Measurements from ENCODE around the gene TMSB4X. TPM values are rescaled to one million over a fixed set of nuclear protein-coding genes. Genes with fewer than 3 reads are reported as not detected.

The TMSB4X gene
- polyA plus RNA-seq, 4 donors = 2,919 to 3,338 (median 2,970) TPM

DNA sequence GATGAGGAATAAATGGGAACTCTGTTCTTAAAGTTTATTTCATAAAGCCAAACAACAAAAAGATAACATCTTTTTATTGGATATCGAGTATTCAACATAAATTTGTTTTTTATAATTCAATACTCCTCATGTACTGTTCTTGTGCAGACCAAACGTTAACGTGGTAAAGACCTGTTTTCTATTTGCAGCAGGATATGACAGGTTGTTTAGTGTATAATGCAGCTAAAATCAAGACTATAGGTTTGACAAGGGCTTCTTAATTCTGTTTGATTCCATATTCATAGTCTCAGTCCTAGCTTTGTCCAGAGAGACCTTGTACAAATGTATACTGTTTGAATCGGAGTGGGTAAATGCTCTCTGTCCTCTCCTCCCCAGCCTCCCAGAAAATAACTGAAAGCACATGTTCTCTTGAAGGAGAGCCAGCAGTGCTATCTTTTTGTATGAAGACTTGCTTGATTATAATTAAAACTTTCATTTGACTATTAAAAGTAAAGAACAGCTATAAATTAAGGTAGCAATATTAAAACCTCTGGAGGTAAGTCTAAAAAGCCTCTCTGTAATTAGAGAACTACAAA lies 17.7 kb downstream of the TMSB4X start:
- DNase-seq (ENCODE audit: low read depth in 4 of 4, low spot score in 3 of 4) = no peak

DNA sequence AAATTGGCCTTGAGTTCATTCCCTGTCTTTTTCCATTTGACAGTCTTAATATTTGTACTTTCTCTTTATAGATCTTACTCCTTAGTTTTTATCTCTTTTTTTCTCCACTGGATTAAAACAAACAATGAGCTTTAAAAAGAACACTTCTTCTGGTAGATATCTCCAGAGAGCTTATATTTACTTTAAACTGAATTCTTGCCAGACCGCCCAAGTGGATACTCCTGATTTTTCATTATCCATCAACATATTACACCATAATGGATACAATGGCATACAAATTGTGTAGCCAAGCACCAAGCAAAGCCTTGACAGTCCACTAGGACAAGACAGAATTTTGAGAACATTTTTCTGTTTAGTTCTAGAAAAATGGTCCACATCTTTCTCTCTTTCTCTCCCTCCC lies 18.9 kb downstream of the TMSB4X start:
- no peak for DNase-seq (ENCODE audit: low read depth in 4 of 4, low spot score in 3 of 4)

DNA sequence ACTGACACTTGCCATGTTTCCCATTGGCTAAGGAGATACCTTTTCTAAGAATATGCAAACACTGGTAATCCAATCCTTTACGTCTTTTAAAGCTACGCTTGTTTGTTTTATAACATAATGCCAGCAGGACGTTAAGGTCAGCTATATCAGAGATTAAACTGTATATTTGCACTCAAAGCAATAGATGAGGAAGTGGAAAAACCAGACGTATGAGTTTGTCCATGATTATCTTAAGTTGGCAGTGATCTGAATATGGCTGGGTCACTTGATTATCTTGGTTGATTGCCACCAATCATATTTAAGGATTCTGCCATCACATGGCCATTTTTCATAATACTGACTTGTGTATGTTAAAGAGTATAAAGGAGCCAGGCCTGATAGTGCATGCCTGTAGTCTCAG lies 19.4 kb downstream of the TMSB4X start:
- DNase-seq (ENCODE audit: low read depth in 4 of 4, low spot score in 3 of 4) = no peak

DNA sequence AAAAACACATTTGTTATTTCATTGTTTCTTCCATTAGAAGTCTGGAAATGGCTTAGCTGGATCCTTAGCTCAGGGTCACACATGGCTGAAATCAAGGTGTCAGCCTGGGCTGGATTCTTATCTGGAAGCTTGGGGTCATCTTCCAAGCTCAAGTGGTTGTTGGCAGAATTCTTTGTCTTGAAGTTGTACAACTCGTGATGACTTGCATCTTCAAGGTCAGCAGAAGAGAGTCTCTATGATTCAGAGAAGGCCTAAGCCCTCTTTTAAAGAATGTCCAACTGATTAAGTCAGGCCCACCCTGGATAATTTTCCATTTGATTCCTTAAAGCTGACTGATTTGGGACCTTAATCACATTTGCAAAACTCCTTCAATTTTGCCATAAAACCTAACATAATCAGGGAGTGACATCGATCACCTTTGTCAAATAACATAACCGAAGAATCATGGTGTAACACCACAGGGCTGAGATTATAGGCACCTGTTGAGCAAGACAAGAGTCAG lies 22.1 kb downstream of the TMSB4X start:
- no peak for DNase-seq (ENCODE audit: low read depth in 4 of 4, low spot score in 3 of 4)

DNA sequence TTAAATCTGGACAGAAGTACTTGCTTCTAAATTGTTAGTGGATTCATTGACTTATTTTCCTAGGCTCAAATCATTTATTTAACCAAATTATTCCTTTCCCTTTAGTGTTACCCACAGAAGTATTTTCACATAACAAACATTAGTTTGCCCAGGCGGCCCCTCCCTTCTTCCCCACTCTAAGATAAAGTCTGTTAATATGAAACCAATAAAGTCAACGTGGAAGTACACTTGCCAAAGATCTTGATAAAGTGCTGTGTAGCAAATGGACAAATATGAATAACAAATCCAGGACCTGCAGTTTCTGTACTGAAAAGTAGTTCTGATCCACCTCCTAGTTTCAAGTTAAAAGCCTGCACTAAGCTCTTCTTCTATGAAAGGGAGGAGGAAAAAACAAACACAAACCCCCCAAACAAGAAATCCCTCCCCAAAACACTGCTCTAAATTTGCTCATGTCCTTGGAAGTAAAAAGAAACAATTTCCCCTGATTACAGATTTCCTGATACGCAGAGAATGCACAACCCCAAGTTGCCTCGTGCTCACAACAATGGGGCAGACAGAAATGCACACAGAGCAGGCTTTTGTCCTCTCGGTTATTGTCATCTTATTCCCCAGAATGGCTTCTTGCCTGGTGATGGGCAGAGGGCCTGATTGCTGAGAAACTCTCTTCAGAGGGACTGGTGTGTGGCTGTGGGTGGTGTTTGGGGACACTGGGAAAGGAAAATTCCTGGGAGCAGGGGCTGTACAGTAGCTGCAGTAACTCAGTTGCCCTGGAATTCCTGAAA lies 23.2 kb downstream of the TMSB4X start:
- DNase-seq (ENCODE audit: low read depth in 4 of 4, low spot score in 3 of 4) = no peak

DNA sequence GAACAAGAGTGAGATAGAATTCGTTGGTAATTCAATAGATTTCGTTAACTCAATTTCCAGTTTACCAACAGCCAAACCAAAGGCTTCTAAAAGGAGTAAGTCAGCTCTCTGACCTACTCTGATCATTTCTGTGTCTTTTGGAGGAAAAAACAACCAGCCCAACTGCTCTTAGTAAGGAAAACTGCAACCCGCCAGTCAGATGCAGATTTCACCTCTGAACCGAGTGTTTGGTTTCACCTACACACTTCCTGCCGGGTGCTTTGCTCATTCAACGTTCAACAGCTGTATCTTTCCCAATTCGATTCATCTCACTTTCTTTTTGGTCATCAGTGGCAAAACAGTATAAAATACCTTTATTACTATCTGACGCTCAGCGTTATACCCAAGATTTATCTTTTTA lies 24.5 kb downstream of the TMSB4X start:
- DNase-seq (ENCODE audit: low read depth in 4 of 4, low spot score in 3 of 4) = no peak

DNA sequence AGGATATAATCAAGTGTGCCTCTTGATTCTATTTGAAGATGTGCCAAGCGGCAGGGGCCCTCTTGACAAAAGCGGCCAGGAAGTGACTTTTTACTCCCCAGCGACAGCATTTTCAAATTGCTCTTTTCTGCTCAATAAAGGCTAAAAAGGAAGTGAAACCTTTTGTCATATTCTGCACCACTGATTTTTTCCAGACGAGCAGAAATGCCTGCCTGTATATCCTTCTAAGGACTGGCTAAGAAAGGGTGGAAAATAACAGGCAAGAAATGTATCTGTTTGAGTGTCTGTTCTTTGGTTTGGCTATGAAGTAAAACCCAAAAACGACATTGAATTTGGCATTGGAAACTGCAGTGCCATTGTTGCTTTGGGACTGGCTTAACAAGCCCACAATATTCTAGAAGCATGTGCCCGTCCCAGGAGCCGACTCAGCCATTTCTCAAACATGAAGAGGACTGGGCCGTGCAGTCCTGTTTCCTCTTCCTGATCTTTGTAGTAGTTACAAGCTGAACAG lies 25.4 kb downstream of the TMSB4X start:
- no peak for DNase-seq (ENCODE audit: low read depth in 4 of 4, low spot score in 3 of 4)

DNA sequence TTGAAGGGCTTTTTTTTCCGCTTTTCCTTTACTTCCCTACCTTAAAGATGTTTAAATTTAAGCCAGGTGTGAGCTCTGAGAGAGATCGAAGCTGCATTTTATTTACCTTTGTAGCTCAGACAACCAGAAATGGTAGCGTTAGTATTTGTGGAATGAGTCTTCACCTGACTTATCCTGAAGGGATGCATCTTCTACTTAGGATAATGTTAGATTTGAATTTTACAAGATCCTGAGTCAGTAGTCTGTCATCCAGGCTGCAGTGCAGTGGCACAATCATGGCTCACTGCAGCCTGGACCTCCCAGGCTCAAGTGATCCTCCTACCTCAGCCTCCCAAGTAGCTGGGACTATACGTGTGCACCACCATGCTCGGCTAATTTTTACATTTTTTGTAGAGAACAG lies 26.2 kb downstream of the TMSB4X start:
- no peak for DNase-seq (ENCODE audit: low read depth in 4 of 4, low spot score in 3 of 4)

DNA sequence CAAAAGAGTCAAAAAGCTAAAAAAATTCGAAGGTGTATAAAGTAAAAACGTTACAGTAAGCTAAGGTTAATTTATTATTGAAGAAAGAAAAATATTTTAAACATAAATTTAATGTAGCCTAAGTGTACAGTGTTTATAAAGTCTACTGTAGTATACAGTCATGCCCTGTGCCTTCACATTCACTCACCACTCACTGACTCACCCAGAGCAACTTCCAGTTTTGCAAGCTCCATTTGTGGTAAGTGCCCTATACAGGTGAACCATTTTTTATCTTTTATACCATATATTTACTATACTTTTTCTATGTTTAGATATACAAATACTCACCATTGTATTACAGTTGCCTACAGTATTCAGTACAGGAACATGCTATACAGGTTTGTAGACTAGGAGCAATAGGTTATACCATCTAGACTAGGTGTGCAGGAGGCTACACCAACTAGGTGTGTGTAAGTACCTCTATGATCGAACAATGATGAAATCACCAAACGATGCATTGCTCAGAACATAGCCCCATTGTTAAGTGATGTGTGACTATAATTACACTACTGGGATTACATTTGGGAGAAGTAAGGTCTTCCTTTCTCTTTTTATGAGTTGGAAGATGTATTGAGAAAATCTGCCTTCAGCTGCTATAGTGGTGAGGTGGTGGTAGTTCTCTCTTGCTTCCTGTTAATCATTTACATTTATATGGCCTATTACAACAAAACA lies 27.2 kb downstream of the TMSB4X start:
- DNase-seq (ENCODE audit: low read depth in 4 of 4, low spot score in 3 of 4) = no peak

DNA sequence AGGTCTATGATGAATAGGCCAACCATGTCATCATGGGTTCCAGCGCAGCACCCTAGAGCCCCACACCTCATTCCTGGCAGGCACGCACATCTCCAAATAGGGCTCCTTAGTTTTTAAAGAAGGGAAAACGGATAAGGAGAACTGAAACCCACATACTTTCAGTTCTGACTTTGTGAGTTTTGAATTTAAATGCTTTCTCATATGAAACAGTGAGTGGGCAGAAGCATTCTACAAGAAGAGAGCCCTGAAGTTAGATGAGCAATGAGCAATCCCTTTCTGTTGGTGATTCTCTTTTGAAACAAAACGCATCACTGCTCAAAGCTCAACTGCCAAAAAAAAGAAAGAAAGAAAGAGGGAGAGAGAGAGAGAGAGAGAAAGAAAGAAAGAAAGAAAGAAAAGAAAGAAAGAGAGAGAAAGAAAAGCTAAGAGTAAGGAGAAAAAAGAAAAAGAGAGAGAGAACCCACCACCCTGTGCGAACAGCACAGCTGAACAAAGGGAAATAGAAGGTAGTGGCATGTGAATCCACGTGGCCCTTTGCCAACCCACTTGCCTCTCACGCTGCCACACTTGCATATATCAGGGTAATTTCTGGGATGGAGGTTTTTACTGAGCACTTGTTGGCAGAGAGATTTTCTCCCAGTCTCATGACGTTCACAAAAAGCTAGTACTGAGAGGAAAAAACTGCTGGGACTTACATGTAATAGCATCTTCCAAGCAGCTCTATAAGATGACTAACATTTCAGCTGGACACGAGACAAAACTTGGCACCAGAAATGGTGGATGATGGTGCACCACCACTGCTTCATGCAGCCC lies 31.0 kb downstream of the TMSB4X start:
- DNase-seq (ENCODE audit: low read depth in 4 of 4, low spot score in 3 of 4) = no peak

DNA sequence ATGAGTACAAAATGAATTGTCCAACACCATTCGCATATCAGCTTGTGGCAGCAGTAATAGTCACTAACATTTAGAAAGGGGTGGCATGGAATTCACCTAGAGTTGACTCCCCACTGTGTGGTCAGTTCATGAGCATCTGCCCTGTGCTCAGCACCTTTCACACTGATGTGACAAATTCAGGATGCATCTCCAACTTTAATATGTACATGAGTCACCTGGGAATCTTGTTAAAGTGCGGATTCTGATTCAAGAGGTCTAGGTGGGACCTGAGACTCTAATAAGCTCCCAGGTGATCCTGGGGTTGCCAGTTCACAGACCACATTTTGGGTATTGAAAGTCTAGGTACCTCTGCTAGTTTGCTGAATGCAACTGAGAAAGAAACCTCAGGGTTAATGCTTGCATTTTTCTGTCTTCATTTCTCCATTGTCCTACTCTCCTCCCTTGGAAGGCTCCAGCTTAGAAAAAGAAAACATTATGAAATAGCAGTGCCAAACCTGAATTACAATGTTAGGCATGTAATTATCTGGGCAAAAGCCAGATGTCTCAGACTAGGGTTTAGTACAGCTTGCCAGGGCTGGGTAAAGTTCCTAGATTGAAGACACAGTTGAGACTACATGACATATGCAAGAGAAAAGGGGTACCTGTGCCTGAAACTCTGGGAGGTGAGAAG lies 32.7 kb downstream of the TMSB4X start:
- DNase-seq (ENCODE audit: low read depth in 4 of 4, low spot score in 3 of 4) = no peak

DNA sequence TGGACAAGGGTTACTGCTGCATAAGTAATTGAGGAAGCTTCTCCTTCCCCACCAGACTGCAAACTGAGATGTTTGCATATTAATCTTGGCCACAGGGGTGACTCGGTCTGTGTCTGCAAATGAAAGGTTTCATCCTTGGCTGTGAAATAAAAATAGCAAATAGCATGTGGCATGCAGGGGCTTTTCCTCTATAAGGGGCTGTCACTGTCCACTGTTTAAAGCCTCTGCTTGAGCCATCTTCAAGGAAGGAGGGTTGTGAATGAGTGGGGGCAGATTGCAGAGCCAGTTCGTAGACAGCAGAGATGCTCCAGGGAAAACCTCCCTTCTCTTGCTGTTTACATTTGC lies 33.3 kb downstream of the TMSB4X start:
- no peak for DNase-seq (ENCODE audit: low read depth in 4 of 4, low spot score in 3 of 4)

DNA sequence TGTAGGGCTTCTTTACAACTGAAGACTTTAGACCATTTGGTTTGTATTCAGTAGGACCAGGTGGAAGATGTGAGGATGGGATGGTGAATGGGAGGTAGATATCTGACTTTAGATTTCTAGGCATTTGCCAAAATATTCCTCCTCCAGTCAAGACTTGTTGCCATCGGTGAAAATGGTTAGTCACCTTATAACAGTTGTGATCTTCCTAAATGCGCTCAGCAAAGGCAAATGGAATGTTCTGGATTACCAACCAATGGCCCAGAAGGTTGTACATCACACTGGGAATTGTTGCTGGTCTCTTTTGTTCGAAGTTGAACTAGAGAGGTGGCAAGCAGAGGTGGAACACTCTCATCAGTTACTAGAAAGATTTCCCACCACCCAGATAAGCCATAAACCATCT lies 33.9 kb downstream of the TMSB4X start:
- DNase-seq (ENCODE audit: low read depth in 4 of 4, low spot score in 3 of 4) = no peak

DNA sequence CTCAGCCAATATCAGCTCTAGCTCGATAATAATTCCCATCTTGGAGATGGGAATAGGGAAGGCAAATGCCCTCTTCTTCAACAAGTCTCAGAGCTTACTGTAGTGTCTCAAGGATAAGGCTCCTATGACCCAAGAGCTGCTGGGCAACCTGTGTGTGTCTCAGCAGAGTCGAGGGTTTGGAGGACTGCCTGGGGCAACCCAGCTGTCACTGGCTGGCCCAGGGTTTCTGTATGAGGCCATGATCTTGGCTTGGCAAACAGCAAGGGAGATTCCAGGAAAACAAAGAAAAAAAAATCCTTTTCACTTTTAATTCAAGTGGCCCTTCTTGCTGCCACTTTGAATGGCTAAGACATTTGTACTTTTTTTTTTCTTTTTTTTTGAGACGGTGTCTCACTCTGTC lies 34.4 kb downstream of the TMSB4X start:
- no peak for DNase-seq (ENCODE audit: low read depth in 4 of 4, low spot score in 3 of 4)

DNA sequence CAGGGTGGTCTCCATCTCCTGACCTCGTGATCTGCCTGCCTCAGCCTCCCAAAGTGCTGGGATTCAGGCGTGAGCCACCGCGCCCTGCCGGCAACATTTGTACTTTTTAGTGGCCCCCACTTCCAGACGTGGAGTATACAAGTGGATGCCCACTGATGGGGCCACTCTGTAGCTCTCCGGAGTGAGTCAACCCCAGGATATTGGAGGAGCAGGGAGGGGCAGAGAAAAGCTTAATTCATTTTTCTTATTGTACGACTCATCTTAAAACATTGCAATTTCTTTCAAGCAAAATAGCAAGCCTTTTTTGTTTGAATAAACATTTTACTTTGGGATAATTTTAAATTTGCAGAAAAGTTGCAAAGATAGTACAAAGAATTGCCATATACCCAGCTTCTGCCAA lies 34.9 kb downstream of the TMSB4X start:
- DNase-seq (ENCODE audit: low read depth in 4 of 4, low spot score in 3 of 4) = no peak

DNA sequence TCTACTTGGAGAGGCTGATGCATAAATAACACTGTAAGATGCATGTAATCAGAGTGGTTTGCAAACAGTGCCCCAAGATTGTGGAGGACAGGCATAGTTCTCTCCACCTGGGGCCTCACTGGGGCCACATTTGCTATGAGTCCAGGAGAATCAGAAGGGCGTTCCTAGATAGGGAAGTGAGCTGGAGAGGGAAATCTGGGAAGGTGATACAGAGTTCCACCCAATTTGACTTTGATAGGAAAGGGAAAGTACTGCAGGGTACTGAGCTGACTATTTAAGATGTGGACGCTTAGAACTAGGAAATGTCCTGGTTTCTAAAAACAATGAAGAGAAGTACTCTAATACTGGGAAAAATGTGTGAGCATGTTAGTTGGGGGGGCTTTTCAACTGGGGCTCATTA lies 35.6 kb downstream of the TMSB4X start:
- no peak for DNase-seq (ENCODE audit: low read depth in 4 of 4, low spot score in 3 of 4)

DNA sequence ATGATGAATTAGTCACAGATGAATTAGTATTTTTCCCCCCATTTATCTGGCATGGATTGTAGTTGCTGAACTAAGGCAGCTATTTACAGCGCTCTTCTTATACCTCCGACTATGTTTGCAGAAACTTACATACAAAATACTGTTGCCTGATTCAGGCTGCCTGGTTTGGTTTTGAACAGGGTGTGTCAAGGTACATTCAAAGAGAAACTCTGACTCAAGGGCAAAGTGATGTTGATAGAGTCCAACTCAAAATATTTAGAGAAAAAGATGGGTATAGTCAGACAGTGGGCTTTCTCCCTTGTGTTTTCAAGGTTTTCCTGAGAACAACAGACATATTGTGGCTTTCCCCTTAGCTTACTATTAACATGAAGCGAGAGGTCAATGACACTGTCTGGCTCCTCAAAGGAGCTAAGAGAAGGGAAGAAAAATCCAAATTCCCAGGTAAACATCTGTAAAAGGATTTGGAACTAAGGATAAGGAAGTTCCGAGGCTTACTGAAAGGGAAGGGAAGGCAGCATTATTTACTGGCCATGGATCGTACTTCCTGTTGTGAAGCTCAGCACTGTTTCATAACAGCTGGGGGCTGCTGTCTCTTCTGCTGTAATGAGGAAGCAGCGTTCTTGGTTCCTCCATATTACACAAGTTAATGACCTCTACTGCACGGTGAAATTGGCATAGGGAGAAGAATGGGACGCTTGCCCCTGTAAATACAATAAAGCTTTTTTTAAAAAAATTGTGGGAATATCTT lies 38.6 kb downstream of the TMSB4X start:
- no peak for DNase-seq (ENCODE audit: low read depth in 4 of 4, low spot score in 3 of 4)

DNA sequence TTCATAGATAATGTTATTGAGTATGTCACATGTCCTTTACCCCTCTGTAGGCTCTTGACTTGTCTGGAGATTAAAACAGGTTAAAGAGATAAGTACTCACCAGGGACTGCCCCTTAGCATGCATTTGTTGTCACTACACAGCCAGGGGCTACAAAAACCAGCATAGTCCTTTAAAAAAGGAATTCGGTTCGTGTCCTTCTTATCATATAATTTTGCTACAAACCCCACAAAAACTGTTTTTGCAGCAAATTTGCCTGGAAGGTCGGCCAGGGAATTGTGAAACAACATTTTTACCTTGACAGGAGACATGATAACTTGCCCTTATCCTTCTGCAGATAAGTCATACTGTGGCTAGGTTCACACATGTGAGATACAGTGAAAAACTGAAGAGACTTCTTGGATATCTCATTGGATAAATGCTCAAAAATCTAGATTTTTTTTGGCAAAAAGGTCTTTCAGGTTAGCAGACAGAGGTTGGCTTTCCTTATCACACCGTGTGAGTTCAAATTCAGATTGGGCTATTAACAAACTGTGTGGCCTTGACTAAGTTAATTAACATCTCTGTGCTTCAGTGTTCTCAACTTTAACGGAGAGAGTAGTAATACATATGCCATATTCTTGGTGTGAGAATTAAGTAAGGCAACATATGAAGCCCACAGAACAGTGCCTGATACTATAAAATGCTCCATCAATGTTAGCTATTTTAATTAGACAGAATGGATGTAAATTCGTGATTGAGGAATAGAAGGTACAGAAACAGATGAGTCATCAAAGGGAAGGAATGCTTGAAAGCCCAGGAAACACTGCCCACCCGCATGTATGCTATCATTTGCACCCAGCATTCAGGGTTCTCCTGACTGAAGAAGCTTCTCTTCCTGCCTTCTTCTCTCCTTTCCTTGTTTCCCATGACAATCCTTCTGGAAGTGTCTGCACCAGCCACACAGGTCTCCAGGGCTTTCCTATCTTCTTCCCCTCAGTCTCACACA lies 39.5 kb downstream of the TMSB4X start:
- no peak for DNase-seq (ENCODE audit: low read depth in 4 of 4, low spot score in 3 of 4)
